Osteocyte (in vitro differentiated cells): Measurements from ENCODE around the gene PCDHB12. TPM values are rescaled to one million over a fixed set of nuclear protein-coding genes. Genes with fewer than 3 reads are reported as not detected.
A peak's percentile ranks its signal among the peaks of the same experiment; 100 is the strongest.
"Not testable (repeated sequence)": the region's sequence is repeated elsewhere in the genome, so short reads cannot be mapped to it uniquely, and the experiment has no call there.

Experiments used
- DNase-seq: peaks from one replicate; pipeline ENCODE4 v3.0.0; 2021; ENCODE audit warnings: mixed read lengths; ENCODE audit not compliant: unreplicated experiment; ENCODE audit errors: extremely low spot score
- H3K27ac Mint-ChIP-seq: one replicate; pipeline ENCODE4 v1.8.0; 2021; ENCODE audit warnings: mild to moderate bottlenecking, mixed read lengths; ENCODE audit not compliant: unreplicated experiment
- H3K27me3 Mint-ChIP-seq: one replicate; pipeline ENCODE4 v1.8.0; 2021; ENCODE audit warnings: mixed read lengths; ENCODE audit not compliant: unreplicated experiment
- H3K36me3 Mint-ChIP-seq: one replicate; pipeline ENCODE4 v1.8.0; 2021; ENCODE audit warnings: mixed read lengths; ENCODE audit not compliant: unreplicated experiment
- H3K4me1 Mint-ChIP-seq: one replicate; pipeline ENCODE4 v1.8.0; 2021; ENCODE audit warnings: mixed read lengths; ENCODE audit not compliant: unreplicated experiment
- H3K4me3 Mint-ChIP-seq: one replicate; pipeline ENCODE4 v1.8.0; 2021; ENCODE audit warnings: mild to moderate bottlenecking, moderate library complexity, mixed read lengths; ENCODE audit not compliant: unreplicated experiment
- H3K9me3 Mint-ChIP-seq: one replicate; pipeline ENCODE4 v1.8.0; 2021; ENCODE audit warnings: mixed read lengths; ENCODE audit not compliant: unreplicated experiment
- long read RNA-seq: library from polyadenylated mRNA; unstranded; transcript quantifications from one replicate; pipeline ENCODE4 v2.0.0, GENCODE V29; 2021
- total RNA-seq: library from RNA; stranded (reverse); gene quantifications from 2 replicates; pipeline ENCODE4 v1.2.1, GENCODE V29; 2021
- TF ChIP-seq, protein P1 (sequence below): fragments of 200-600 bp; sonication (generic); IDR thresholded peaks from 2 replicates; pipeline ENCODE4 v1.5.0; 2021; ENCODE audit warnings: antibody characterized with exemption, mild to moderate bottlenecking, moderate library complexity

PCDHB12 gene
- 1.9 and 2.2 TPM in 2 replicates for total RNA-seq
- long read RNA-seq: 0 reads

DNA sequence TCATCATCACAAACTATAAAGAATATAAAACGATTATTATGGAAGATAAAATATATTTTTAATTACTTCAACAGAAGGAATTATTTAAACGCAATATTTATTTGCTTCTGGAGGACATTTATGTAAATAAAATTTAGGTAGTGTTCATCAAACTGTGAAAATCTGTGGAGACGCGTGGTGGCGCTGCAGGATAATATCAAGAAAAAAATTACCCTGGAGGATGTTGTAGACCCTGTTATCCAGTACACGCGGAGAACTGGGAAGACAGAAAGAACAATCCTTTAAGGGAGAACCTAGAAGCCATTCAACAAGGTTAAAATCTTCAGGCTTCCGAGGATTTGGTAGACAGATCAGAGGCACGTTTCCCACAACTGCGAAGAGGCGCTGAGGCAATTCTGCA is at the start of gene PCDHB12:
PCDHB12 (plus strand) TSS at position 242 of the 400 bp plus-strand sequence. CDS start 189 bp downstream, outside the sequence.
- TF ChIP-seq, protein P1, sequence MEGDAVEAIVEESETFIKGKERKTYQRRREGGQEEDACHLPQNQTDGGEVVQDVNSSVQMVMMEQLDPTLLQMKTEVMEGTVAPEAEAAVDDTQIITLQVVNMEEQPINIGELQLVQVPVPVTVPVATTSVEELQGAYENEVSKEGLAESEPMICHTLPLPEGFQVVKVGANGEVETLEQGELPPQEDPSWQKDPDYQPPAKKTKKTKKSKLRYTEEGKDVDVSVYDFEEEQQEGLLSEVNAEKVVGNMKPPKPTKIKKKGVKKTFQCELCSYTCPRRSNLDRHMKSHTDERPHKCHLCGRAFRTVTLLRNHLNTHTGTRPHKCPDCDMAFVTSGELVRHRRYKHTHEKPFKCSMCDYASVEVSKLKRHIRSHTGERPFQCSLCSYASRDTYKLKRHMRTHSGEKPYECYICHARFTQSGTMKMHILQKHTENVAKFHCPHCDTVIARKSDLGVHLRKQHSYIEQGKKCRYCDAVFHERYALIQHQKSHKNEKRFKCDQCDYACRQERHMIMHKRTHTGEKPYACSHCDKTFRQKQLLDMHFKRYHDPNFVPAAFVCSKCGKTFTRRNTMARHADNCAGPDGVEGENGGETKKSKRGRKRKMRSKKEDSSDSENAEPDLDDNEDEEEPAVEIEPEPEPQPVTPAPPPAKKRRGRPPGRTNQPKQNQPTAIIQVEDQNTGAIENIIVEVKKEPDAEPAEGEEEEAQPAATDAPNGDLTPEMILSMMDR: no peak
- H3K4me1 Mint-ChIP-seq: no peaks in the 10 kb centered on the region
- peaks cover under 1% of the 10 kb centered on the region for H3K36me3 Mint-ChIP-seq
- H3K27me3 Mint-ChIP-seq: no peaks in the 10 kb centered on the region
- H3K9me3 Mint-ChIP-seq: peaks cover 56% of the 10 kb centered on the region
- no peak within 1 kb of the TSS for H3K4me3 Mint-ChIP-seq
- H3K27ac Mint-ChIP-seq: no peak within 1 kb of the TSS
- no peak for DNase-seq

DNA sequence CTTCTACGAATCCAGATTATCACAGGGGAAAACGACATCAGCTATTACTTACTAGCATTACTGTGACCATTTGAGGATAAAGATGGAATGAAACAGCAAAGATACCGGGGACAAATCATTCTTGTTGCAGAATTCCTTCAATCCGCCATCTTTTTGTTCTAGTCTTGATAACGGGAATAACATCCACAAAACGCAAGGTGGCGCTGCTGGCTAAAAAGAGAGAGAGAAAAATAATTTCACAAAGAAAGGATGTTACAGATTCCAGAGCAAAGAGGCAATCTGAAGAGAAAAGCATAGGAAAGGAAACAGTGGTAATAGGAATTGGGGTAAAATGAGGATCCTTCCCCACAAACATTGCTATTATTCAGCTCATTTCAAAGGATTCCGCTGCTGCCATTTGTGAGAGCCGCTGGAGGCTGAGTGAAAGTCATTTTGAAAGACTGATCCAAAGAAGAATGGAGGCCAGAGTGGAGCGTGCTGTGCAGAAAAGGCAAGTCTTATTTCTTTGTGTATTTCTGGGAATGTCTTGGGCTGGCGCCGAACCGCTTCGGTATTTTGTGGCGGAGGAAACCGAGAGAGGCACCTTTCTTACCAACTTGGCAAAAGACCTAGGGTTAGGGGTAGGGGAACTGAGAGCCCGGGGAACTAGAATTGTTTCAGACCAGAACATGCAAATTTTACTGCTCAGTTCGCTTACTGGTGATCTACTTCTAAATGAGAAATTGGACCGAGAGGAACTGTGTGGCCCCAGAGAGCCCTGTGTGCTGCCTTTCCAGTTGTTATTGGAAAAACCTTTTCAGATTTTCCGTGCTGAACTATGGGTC is 35.9 kb upstream of the PCDHB12 start, which contains the start of gene PCDHB7:
PCDHB7 (plus strand) TSS at position 264 of the 824 bp plus-strand sequence; CDS start at position 456, 192 bp downstream.
- no peaks in the 10 kb centered on the region for H3K4me1 Mint-ChIP-seq
- H3K27me3 Mint-ChIP-seq: no peaks in the 10 kb centered on the region
- no peak within 1 kb of the TSS for H3K27ac Mint-ChIP-seq
- TF ChIP-seq, protein P1: peak; percentile 13
- H3K9me3 Mint-ChIP-seq: peaks cover 34% of the 10 kb centered on the region
- DNase-seq: no peak
- H3K36me3 Mint-ChIP-seq: peaks cover 10% of the 10 kb centered on the region
- no peak within 1 kb of the TSS for H3K4me3 Mint-ChIP-seq

DNA sequence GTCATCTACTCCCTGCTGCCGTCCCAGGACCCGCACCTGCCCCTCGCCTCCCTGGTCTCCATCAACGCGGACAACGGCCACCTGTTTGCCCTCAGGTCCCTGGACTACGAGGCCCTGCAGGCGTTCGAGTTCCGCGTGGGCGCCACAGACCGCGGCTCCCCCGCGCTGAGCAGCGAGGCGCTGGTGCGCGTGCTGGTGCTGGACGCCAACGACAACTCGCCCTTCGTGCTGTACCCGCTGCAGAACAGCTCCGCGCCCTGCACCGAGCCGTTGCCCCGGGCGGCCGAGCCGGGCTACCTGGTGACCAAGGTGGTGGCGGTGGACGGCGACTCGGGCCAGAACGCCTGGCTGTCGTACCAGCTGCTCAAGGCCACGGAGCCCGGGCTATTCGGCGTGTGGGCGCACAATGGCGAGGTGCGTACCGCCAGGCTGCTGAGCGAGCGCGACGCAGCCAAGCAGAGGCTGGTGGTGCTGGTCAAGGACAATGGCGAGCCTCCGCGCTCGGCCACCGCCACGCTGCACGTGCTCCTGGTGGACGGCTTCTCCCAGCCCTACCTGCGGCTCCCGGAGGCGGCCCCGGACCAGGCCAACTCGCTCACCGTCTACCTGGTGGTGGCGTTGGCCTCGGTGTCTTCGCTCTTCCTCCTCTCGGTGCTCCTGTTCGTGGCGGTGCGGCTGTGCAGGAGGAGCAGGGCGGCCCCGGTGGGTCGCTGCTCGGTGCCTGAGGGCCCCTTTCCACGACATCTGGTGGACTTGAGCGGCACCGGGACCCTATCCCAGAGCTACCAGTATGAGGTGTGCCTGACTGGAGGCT is 34.0 kb upstream of the PCDHB12 start:
- H3K36me3 Mint-ChIP-seq, H3K4me1 Mint-ChIP-seq, H3K4me3 Mint-ChIP-seq, DNase-seq, H3K27me3 Mint-ChIP-seq, H3K27ac Mint-ChIP-seq: not testable (repeated sequence)
- peaks cover 19% of the 10 kb centered on the region for H3K9me3 Mint-ChIP-seq

DNA sequence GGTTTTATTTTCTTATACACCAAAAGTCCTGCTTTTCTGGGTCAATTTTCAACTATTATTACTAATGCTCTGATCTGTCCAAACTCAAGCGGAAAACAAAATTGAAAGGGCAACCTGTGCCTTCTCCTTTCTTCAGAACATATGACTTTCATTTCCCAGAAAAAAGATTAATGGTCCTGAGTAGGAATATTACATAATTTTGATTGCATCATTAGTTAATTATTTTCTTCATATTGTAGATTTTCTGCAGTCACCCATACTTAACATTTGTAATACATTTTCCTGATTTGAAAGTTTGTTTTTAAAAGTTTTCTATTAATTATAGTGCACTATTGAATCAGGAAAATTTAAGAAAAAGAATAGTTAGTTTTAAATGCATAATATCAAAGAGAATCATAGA is 32.6 kb upstream of the PCDHB12 start:
- no peak for DNase-seq
- Mint-ChIP-seq H3K27me3 (no peaks in the 10 kb centered on the region), H3K4me3 (no peak overlapping the region), H3K36me3 (peaks cover 5% of the 10 kb centered on the region), H3K27ac (no peak overlapping the region), H3K9me3 (peaks cover 9% of the 10 kb centered on the region), H3K4me1 (no peaks in the 10 kb centered on the region)
- TF ChIP-seq, protein P1: no peak

DNA sequence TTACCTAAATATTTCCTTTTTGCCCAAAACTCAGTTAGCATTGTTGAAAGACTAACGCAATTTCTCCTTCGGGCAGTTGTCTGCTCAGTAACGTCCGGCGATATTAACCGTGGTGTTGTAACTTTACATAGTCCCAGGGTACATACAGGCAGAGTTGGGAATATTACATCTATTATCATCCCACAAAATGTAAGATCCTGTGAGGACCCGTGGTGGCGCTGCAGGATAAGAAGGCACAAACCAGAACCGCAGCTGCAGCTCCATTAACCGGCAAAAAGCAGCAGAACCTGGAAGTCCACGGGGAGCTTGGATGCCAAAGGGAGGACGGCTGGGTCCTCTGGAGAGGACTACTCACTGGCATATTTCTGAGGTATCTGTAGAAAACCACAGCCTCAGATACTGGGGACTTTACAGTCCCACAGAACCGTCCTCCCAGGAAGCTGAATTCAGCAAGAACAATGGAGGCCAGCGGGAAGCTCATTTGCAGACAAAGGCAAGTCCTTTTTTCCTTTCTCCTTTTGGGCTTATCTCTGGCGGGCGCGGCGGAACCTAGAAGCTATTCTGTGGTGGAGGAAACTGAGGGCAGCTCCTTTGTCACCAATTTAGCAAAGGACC is 30.8 kb upstream of the PCDHB12 start, which contains the start of gene PCDHB8:
PCDHB8 (plus strand) TSS at position 214 of the 615 bp plus-strand sequence; CDS start at position 459, 245 bp downstream.
- H3K4me3 Mint-ChIP-seq, H3K27me3 Mint-ChIP-seq, H3K36me3 Mint-ChIP-seq, H3K4me1 Mint-ChIP-seq, DNase-seq, H3K27ac Mint-ChIP-seq: not testable (repeated sequence)
- H3K9me3 Mint-ChIP-seq: peaks cover 18% of the 10 kb centered on the region

DNA sequence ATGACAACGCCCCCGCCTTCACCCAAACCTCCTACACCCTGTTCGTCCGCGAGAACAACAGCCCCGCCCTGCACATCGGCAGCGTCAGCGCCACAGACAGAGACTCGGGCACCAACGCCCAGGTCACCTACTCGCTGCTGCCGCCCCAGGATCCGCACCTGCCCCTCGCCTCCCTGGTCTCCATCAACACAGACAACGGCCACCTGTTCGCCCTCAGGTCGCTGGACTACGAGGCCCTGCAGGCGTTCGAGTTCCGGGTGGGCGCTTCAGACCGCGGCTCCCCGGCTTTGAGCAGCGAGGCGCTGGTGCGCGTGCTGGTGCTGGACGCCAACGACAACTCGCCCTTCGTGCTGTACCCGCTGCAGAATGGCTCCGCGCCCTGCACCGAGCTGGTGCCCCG is 29.1 kb upstream of the PCDHB12 start:
- H3K4me3 Mint-ChIP-seq, DNase-seq, H3K36me3 Mint-ChIP-seq, H3K4me1 Mint-ChIP-seq, H3K27me3 Mint-ChIP-seq, H3K27ac Mint-ChIP-seq: not testable (repeated sequence)
- H3K9me3 Mint-ChIP-seq: peaks cover 24% of the 10 kb centered on the region

DNA sequence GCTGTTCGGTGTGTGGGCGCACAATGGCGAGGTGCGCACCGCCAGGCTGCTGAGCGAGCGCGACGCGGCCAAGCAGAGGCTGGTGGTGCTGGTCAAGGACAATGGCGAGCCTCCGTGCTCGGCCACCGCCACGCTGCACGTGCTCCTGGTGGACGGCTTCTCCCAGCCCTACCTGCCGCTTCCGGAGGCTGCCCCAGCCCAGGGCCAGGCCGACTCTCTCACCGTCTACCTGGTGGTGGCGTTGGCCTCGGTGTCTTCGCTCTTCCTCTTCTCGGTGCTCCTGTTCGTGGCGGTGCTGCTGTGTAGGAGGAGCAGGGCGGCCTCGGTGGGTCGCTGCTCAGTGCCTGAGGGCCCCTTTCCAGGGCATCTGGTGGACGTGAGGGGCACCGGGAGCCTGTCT is 28.6 kb upstream of the PCDHB12 start:
- Mint-ChIP-seq H3K36me3 (peaks cover 11% of the 10 kb centered on the region), H3K9me3 (peaks cover 29% of the 10 kb centered on the region)
- not testable (repeated sequence) for H3K4me3 Mint-ChIP-seq, DNase-seq, H3K27ac Mint-ChIP-seq, H3K27me3 Mint-ChIP-seq, H3K4me1 Mint-ChIP-seq
